Renal cortical epithelial cell (primary cell): ENCODE measurements around the gene DKK1. TPM values are rescaled to one million over a fixed set of nuclear protein-coding genes. Genes with fewer than 3 reads are reported as not detected.

Experiments used
- DNase-seq: peaks from one replicate; pipeline ENCODE4 v3.0.0-alpha.2; 2011; ENCODE audit warnings: low read depth
- total RNA-seq: library from RNA; depleted of rRNA; stranded (reverse); fragments of >200 nt; gene quantifications from 2 replicates; pipeline ENCODE4 v1.2.3, GENCODE V29; 2014

The DKK1 gene
- 2.7 and 16.3 TPM in 2 replicates for total RNA-seq

DNA sequence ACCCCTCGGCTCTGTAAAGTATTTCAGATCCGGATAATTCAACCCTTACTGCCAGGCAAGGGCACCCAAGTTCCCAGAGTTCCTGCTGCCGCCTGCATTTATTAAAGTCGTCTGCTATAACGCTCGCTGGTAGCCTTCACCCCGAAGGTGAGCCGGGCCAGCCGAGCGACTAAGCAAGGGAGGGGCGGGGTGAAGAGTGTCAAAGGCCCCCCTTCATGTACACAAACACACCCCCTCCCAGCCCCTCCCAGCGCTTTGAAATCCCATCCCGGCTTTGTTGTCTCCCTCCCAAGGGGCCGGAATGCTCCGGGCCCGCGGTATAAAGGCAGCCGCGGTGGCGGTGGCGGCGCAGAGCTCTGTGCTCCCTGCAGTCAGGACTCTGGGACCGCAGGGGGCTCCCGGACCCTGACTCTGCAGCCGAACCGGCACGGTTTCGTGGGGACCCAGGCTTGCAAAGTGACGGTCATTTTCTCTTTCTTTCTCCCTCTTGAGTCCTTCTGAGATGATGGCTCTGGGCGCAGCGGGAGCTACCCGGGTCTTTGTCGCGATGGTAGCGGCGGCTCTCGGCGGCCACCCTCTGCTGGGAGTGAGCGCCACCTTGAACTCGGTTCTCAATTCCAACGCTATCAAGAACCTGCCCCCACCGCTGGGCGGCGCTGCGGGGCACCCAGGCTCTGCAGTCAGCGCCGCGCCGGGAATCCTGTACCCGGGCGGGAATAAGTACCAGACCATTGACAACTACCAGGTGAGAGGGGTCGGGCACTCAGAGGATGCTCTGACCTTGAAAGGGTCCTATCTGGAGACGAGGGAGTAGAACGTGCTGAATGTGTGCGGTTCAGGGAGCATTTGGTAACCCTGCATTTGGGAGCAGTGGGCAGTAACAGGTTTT, at the start of gene DKK1:
Gene DKK1, plus strand, starts transcription at position 349 of the 889 bp plus-strand sequence. Its CDS starts 154 bp downstream, at position 503.
- no peak for DNase-seq

GRCh38 chr10:52265131-52265926, 48.8 kb upstream of the DKK1 start:
- no peak for DNase-seq

GRCh38 chr10:52266858-52267257, 47.2 kb upstream of the DKK1 start:
- DNase-seq, result no peak

- no peak for DNase-seq
Measured at GRCh38 chr10:52268790-52269189, 45.3 kb upstream of the DKK1 start.

DNA sequence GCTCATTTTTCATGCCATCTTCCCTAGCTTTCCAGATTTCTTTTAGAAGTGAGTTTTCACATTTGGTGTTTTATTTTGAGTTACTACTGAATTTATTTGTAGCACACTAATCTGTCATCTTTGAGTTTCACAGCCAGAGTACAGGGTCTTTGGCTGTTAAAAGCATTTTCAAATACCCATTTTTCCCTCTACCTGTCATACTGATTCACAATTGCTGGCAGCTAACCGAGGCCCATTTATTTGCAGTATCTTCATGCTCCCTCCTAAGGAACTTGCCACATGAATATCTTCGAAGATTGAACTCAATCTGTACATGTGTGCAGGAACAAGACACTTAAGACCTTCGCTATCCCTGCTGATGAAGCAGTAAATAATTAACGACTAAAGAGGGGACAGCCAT, 44.8 kb upstream of the DKK1 start:
- DNase-seq, result no peak

DNA sequence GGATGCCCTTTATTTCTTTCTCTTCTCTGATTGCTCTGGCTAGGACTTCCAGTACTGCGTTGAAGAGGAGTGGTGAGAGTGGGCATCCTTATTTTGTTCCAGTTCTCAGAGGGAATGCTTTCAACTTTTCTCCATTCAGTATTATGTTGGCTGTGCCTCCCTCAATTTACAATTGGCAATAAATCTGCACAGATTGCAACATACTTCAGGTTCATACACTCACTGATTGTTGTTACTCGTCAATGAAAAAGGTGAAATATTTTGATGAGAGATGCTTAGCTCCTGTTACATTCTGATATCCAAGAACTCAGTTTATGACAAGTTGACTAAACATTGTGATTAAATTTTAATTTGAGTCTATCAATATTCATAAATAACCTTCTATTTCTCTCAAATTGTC, 37.9 kb upstream of the DKK1 start:
- no peak for DNase-seq

GRCh38 chr10:52276986-52277385, 37.1 kb upstream of the DKK1 start:
- DNase-seq, result no peak

DNA sequence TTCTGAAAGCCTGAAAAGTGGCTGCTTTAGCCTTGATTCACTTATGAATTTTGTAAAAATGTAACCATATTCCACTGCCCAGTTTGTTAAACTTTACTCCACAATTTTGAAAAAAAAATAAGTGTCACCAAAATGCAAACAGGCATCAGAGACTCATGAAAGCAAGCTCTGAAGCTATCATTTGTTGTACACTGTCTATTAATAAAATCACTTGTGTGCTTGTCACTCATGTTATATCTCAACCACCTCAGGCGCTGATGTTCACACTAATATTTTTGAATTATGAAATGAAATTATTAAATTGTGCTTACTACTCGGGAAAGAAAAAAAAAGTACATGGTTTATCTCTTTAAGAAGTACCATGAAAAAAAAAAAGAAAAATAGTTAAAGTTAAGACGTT, 34.5 kb upstream of the DKK1 start:
- no peak for DNase-seq

- no peak for DNase-seq
Measured at GRCh38 chr10:52280051-52280450, 34.0 kb upstream of the DKK1 start.

GRCh38 chr10:52283174-52283573, 30.9 kb upstream of the DKK1 start:
- DNase-seq, result no peak

DNA sequence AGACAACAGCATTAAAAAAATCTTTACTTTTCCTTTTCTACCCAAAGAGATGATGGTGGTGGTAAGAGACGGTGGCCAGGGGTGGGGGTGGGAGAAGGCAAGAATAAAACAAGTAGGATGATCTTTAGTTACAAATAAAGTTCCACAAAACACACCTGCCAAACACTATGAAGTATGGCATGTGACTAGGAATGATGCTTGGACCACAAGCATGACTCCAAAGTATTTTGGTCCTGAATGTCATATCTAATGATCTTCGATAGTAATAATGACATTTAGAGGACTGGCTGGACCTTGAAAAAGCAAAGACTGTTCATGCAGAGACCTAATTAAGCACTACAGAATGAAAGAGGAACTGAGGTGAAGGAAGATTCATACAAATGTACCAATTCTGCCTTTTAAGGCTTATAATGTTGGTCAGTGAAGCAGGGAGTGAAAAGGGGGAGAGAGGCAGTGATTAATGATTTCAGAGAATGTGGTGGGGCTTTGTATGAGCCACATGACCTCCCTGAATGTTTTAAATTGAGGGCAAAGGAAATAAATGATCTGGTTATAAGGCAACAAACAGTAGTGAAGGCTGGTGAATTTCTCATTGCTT, 29.6 kb upstream of the DKK1 start:
- DNase-seq, result peak; percentile 34

DNA sequence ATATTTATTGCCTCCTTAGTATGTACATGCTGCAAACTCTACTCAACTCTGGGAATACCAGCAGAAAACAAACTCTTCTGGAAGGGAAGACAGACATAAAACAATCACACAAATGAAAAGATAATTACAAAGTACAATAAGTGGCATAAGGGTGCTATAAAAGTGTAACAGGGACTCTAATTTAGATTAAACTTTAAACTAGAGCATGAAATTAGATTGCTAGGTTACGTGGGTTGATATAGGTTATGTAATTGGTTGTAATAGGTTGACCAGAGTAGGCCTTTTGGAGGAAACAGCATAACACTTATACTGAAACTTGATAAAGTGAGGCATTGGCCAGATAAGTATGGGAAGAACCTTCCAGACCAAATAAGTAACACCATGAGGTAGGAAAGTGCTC, 26.2 kb upstream of the DKK1 start:
- no peak for DNase-seq

DNA sequence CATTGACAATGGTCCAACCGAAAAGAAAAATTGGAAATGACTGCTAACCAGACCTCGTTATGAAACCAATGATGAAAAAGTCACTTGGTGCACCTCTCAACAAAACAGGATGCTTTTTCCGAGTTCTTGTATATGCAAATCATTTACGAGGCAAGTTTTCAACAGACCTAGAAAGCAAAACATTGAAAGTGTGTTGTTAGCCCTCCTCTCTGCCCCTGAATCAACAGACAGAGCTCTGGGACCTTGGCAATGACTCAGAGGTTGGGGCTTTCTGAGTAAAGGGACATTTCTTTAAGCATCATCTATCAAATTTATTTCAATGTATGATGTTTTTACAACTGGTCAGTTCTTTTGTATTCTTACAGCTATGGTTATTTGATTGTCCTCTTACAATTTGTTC, 16.3 kb upstream of the DKK1 start:
- DNase-seq, result no peak

DNA sequence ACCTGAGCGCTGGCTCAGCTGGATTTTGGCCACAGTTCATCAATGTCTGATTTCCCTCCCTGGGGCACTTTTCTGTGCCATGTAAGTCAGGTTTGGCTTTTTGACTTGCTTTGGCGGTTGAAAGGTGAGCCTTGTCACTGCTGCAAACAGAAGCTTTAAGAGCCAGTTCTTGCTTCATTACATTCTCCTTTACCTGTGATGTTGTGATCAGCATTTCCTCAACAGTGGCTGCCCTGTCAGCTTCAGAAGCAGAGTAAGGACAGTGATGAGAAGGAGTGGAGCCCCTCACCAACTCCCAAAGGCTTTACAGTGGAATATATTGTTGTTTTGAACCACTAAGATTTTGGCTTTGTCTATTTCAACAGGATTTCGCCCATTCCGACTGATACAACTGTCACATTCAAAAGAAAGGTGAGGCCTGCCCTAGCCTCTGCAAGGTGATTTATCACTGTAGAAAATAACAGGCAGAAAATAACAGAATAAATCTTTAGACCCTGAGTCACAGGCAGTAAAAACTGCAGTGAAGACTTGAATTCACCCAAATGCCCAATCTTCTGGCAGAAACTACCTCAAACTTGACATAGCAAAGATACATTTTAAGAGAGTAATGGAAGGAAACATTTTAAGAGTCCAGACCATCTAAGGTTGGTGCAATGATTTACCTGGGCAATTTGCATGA, 13.3 kb upstream of the DKK1 start:
- no peak for DNase-seq

GRCh38 chr10:52308251-52309031, 5.6 kb upstream of the DKK1 start:
- DNase-seq, result peak; percentile 52

- no peak for DNase-seq
Measured at GRCh38 chr10:52312942-52313255, 1.2 kb upstream of the DKK1 start.

DNA sequence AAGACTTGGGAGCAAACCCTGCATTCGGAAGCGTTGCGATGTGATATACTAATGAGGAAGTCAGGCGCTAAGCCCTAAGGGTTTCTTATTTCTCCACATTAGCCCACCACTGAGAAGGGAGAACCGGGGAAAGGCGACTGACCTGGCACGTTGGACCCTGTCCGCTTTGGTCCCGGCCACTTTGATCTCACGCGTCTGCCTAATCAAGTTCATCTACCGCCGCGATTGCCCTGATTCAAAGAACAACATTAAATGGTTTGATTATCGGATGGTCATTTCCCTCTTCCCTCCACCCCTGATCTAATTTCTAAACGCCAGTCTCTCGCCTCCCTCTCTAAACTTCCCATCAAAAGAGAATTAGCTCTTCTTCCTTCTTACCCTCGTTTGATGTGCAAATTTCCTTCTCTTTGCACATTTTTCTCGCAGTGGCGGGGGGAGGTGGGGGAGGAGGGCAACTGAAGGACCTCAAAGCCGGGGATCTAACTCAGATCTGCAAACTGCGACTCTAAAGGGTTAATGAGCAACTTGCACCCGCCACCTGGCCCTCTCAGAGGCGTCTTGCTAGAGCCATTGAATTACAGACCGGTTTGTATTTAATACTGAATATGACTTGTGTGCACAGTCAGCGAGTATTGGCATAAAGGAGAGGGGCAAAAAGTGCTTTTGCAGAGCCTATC, 687 bp upstream of the DKK1 start:
- DNase-seq, result no peak

DNA sequence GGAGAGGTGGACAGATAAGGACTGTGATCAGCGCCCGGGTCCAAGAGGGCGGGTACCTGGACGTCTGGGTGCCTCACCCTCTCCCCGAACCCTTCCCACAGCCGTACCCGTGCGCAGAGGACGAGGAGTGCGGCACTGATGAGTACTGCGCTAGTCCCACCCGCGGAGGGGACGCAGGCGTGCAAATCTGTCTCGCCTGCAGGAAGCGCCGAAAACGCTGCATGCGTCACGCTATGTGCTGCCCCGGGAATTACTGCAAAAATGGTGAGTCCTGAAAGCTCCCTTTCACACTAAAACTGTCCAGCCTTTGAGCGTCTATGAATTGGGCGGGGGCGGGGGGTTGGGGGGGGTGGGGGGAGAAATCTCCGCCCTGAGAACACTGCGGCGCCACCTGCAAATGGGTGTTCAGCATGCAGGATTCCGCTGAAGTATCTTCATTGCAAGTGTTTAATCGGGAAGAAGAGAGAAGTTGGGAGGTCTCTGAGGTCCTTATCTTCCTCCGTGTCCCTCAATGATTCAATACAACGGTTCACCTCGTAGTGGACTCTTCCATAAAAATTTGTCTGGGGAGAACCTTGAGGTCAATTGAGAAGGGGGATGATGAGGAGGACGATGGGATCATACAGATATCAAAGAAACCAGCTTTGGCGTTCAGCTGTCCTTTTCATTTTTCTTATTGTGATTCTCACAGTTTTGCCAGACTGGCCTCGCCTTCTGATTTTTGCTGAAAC, 906 bp downstream of the DKK1 start:
- DNase-seq, result no peak

DNA sequence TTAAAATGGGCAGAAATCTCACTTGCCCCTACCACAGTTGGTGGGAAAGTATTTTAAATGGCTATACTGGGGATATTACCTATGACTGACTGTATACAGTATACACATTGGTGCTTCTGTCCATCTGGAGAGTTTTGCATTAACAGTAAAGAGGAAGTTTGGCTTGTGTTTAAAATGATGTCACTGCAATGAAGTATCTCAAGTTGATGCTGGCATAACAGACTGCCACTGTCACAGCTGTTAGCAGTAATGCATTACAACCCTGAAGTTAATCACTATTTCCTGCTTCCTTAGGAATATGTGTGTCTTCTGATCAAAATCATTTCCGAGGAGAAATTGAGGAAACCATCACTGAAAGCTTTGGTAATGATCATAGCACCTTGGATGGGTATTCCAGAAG, 1.9 kb downstream of the DKK1 start:
- no peak for DNase-seq

DNA sequence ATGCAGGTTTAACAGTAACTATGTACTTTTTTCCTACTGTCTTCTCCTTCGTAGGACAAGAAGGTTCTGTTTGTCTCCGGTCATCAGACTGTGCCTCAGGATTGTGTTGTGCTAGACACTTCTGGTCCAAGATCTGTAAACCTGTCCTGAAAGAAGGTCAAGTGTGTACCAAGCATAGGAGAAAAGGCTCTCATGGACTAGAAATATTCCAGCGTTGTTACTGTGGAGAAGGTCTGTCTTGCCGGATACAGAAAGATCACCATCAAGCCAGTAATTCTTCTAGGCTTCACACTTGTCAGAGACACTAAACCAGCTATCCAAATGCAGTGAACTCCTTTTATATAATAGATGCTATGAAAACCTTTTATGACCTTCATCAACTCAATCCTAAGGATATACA, 2.4 kb downstream of the DKK1 start:
- DNase-seq, result no peak
